HepG2 (cell line): ENCODE data around the gene CLEC16A.

Experiments used
- CBX5 ChIP-seq: sonication (generic); formaldehyde crosslinking; IDR thresholded peaks from 2 replicates; pipeline ENCODE4 v1.4.0; 2020; ENCODE audit warnings: missing genetic modification reagents, borderline replicate concordance
- CTCF ChIP-seq: sonication (generic); formaldehyde crosslinking; IDR thresholded peaks from 2 replicates; pipeline ENCODE4 v1.5.0; 2020; ENCODE audit warnings: mild to moderate bottlenecking, missing genetic modification reagents, moderate library complexity
- KDM5B ChIP-seq: sonication (generic); formaldehyde crosslinking; IDR thresholded peaks from 2 replicates; pipeline ENCODE4 v1.4.0; 2020; ENCODE audit warnings: missing genetic modification reagents, mild to moderate bottlenecking, borderline replicate concordance
- POLR2A ChIP-seq, 2 experiments: IDR thresholded peaks; 2 replicates each; pipeline ENCODE4 v1.6.1; 2011; ENCODE audit warnings: low read depth in 2 of 2, low read length in 2 of 2, mild to moderate bottlenecking in 1 of 2, moderate library complexity in 1 of 2; ENCODE audit not compliant: insufficient read depth in 1 of 2
- POLR2AphosphoS2 ChIP-seq: IDR thresholded peaks from 2 replicates; pipeline ENCODE4 v1.6.1; 2011; ENCODE audit warnings: low read depth, low read length, improper control_type of control experiment
- REST ChIP-seq, 2 experiments: IDR thresholded peaks; 2 replicates each; pipeline ENCODE4 v1.6.1; 2011 to 2012; ENCODE audit warnings: low read length in 2 of 2, borderline replicate concordance in 1 of 2, low read depth in 1 of 2, mild to moderate bottlenecking in 1 of 2, moderate library complexity in 1 of 2
- ZFP37 ChIP-seq: sonication (generic); formaldehyde crosslinking; IDR thresholded peaks from 2 replicates; pipeline ENCODE4 v1.4.0; 2020; ENCODE audit warnings: missing genetic modification reagents, borderline replicate concordance

GRCh38 chr16:11183951-11184350, 239.6 kb downstream of the CLEC16A start:
- no peak for TF ChIP-seq CTCF
- TF ChIP-seq ZFP37, result no peak
- TF ChIP-seq POLR2A (IDR thresholded peaks at IDR 0.05; ENCODE audit: insufficient read depth in 1 of 2, low read depth in 2 of 2, low read length in 2 of 2), result no peak
- no peak for TF ChIP-seq KDM5B
- no peak for TF ChIP-seq CBX5
- TF ChIP-seq POLR2AphosphoS2, result no peak
- TF ChIP-seq REST (IDR thresholded peaks at IDR 0.05; ENCODE audit: borderline replicate concordance in 1 of 2, low read depth in 1 of 2, low read length in 2 of 2), result no peak
